H1 (cell line): ENCODE measurements around the gene FGD6. TPM values are rescaled to one million over a fixed set of nuclear protein-coding genes. Genes with fewer than 3 reads are reported as not detected.

Experiments used
- ATF2 ChIP-seq: IDR thresholded peaks from 2 replicates; pipeline ENCODE4 v1.6.1; 2012; ENCODE audit warnings: low read length, inconsistent platforms
- CREB1 ChIP-seq: IDR thresholded peaks from 2 replicates; pipeline ENCODE4 v1.6.1; 2012; ENCODE audit warnings: inconsistent platforms
- HDAC2 ChIP-seq, 2 experiments: fragments of 300-600 bp in 1 of 2; sonication (generic) in 1 of 2; IDR thresholded peaks; 2 replicates each; pipeline ENCODE4 v1.6.1; 2011 to 2012; ENCODE audit warnings: low read depth in 2 of 2, low read length in 2 of 2, mild to moderate bottlenecking in 2 of 2, moderate library complexity in 2 of 2, borderline replicate concordance in 1 of 2, inconsistent platforms in 1 of 2
- JUND ChIP-seq: IDR thresholded peaks from 2 replicates; pipeline ENCODE4 v1.6.1; 2011; ENCODE audit warnings: mild to moderate bottlenecking, improper control_type of control experiment, low read length
- KDM4A ChIP-seq: IDR thresholded peaks from one replicate; pipeline ENCODE4 v1.7.1; 2012; ENCODE audit warnings: low read depth, mild to moderate bottlenecking, moderate library complexity, low read length, inconsistent platforms; ENCODE audit not compliant: severe bottlenecking
- SIRT6 ChIP-seq: IDR thresholded peaks from one replicate; pipeline ENCODE4 v1.7.1; 2012; ENCODE audit warnings: low read length, inconsistent platforms
- polyA plus RNA-seq, 7 experiments: library from polyadenylated mRNA; depleted of rRNA in 3 of 7; stranded (reverse) in 5 of 7; unstranded in 2 of 7; fragments of >200 nt in 5 of 7; fragments of 200-250 nt in 2 of 7; gene quantifications; 1 replicate in 5 of 7; 2 replicates in 1 of 7; 4 replicates in 1 of 7; pipeline versions ENCODE4 v1.2.1 to v1.2.3, GENCODE V29; 2011 to 2013; ENCODE audit warnings: missing spikeins in 2 of 7, mixed read lengths in 2 of 7
- total RNA-seq: library from RNA; stranded (reverse); fragmentation: NEBNext Ultra II Directional; extraction: Animal tissue kit (Norgen Biotek cat#: 25700); gene quantifications from 2 replicates; pipeline ENCODE4 v1.2.1, GENCODE V29; 2021

FGD6 gene
- total and polyA plus RNA-seq, 2 of the 8 experiments (the other 6 are each of a cell fraction or from before 2014, with no cell fraction given) = 12.2 to 24.3 TPM

- TF ChIP-seq SIRT6 = no peak
- no peak for TF ChIP-seq CREB1
- TF ChIP-seq JUND = no peak
- TF ChIP-seq KDM4A = no peak
- TF ChIP-seq ATF2 = no peak
- no peak for TF ChIP-seq HDAC2 (IDR thresholded peaks at IDR 0.05; ENCODE audit: borderline replicate concordance in 1 of 2, low read depth in 2 of 2, low read length in 2 of 2)
These were observed 26.4 kb upstream of the FGD6 start (continued) for GRCh38 chr12:95243497-95244183.
